GM12864 (cell line): Measurements from ENCODE around the gene PKLR.

Source experiments
- DNase-seq: peaks from one replicate; pipeline ENCODE4 v3.0.0-alpha.2; 2011; ENCODE audit warnings: low read depth
- H3K4me3 ChIP-seq: 2 replicates; pipeline ENCODE4 v1.5.1; 2011; ENCODE audit warnings: mild to moderate bottlenecking, low read depth, low read length, control low read depth
- TF ChIP-seq, protein P1 (sequence below): IDR thresholded peaks from 2 replicates; pipeline ENCODE4 v1.5.1; 2011; ENCODE audit warnings: low read depth, mild to moderate bottlenecking, moderate library complexity, low read length, control low read depth, inconsistent platforms; ENCODE audit errors: missing control alignments

PKLR gene

DNA sequence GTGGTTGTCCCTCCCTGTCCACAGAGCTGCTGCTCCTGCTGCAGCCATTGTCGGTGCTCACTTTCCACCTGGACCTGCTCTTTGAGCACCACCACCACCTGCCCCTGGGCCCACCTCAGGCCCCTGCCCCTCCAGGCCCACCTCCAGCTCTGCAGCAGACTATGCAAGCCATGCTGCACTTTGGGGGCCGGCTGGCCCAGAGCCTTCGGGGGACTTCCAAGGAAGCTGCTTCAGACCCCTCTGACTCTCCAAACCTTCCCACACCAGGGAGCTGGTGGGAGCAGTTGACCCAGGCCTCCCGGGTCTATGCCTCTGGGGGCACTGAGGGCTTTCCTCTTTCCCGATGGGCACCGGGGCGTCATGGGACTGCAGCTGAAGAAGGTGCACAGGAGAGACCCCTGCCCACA lies 25.4 kb upstream of the PKLR start:
- H3K4me3 ChIP-seq = no peak overlapping the region
- DNase-seq = no peak
- TF ChIP-seq, protein P1, sequence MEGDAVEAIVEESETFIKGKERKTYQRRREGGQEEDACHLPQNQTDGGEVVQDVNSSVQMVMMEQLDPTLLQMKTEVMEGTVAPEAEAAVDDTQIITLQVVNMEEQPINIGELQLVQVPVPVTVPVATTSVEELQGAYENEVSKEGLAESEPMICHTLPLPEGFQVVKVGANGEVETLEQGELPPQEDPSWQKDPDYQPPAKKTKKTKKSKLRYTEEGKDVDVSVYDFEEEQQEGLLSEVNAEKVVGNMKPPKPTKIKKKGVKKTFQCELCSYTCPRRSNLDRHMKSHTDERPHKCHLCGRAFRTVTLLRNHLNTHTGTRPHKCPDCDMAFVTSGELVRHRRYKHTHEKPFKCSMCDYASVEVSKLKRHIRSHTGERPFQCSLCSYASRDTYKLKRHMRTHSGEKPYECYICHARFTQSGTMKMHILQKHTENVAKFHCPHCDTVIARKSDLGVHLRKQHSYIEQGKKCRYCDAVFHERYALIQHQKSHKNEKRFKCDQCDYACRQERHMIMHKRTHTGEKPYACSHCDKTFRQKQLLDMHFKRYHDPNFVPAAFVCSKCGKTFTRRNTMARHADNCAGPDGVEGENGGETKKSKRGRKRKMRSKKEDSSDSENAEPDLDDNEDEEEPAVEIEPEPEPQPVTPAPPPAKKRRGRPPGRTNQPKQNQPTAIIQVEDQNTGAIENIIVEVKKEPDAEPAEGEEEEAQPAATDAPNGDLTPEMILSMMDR = no peak

DNA sequence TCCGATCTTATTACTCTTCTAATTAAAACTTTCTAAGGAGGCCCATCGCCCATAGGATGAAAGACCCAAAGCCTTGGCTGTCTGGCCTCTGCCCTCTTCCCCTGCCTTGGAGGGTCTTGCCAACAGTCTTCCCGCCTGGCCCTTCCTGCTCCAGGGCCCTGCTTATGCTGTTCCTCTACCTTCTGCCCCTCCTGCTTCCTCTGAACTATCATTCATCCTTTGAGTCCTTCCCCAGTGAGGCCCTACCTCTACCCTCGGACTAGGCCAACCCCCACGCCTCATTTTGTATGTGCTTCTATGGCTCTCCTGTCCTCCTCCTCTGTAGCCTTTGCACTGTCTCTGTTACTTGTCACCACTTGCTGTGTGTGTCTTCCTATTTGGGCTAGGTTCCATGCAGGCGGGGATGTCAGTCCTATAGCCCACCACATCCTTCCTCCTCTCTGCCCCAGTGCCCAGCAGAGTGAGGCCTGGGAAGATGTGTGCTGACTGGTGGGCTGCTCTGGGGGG lies 24.8 kb upstream of the PKLR start:
- no peak overlapping the region for H3K4me3 ChIP-seq
- DNase-seq = no peak
- TF ChIP-seq, protein P1 = no peak

DNA sequence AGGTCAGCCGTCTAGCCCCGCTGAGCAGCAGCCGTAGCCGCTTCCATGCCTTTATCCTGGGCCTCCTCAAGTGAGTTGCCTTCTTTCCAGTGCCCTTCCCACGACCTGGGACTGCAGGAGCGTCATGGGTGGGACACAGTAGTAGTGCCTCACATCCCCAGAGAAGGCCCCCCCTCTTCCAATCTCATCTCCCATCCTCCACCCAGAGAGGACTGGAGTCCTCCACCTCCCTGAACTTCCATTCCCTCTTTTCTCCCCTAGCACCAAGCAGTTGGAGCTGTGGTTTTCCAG lies 24.3 kb upstream of the PKLR start:
- DNase-seq = no peak
- peak overlapping the region; percentile 73 for H3K4me3 ChIP-seq
- TF ChIP-seq, protein P1 = no peak

DNA sequence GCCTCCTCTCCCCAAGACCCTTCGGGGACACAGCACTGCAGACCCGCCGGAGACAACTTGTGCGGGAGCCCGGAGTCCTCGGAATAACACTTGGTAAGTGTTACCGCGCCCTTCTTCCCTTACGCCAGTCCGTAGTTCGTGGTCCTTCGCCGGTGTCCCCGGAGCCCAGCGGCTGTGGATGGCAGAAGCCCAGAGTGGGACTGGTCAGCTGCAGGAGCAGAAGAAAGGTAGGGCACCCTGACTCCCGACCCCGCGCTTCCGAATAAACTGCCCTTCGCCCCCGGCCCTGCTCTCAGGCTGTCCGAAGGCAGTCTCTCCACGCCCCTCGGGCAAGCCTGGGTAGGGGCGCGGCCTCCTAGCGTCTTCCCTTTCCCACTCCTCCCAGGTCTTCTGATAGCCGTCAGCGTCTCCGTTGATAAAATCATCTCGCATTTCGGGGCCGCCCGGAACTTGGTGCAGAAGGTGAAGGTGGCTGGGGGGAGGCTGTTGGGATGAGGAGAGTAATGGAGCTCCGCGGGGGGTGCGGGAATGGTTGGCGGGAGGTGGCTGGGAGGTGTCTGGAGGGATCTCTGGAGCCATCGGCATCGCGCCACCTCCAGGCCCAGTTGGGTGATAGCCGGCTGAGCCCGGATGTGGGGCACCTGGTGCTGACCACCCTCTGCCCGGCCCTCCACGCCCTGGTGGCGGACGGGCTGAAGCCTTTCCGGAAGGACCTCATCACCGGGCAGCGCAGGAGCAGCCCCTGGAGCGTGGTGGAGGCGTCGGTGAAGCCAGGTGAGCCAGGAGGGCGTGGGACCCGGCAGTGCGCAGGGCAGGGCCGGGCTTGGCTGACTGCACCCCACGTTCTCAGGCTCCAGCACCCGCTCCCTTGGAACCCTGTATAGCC lies 23.7 kb upstream of the PKLR start:
- TF ChIP-seq, protein P1 = peak; percentile 47
- H3K4me3 ChIP-seq = peak overlapping the region; percentile 73
- no peak for DNase-seq

DNA sequence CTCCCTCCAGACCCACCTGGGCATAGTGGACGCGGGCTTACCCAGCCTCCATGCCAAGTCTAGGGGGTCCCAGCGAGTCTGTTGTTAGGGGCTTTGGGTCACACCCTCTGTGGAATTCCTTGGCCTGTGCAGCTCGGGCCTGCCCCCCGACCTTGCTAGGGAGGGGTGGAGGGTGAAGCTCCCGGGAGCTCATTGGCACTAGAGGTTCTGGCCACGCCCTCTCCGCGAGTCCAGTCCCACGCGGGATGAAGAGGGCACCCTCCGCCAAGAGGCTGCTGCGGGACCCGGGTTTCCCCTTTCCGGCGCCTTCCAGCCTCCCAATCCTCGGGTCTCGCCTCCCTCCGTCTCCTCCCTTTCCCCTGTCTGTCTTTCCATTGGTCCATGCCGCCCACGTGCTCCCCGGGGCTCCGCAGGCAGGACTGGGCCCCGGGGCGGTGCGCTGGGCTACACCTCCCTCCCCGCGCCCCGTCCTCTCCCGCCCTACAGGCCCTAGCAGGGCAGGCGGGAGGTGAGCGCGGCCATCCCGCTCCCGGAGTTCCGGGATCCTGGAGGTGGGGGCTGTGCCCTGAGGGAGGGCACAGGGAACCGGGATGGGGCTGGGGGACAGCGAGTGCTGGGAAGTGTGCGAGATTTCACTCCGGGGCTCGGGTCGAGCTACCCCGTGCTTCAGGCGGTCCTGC lies 22.9 kb upstream of the PKLR start:
- DNase-seq = peak; percentile 68
- TF ChIP-seq, protein P1 = peak; percentile 4
- peak overlapping the region; percentile 73 for H3K4me3 ChIP-seq

DNA sequence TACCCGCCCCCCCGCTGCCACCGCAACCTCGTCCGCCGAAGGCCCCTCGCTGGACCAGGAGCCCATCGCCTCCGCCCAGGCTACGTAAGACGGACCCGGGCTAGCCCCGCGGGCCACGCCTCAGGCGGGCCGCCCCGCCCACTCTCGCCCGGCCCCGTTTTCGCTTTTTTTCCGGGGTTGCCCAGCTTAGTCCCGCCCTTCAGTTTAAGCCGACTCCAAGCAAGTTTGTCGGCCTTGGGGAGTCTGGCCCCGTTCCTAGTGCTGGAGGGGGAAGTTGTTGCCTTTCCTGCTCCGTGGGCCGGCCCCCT lies 22.4 kb upstream of the PKLR start:
- H3K4me3 ChIP-seq = peak overlapping the region; percentile 73
- TF ChIP-seq, protein P1 = no peak
- peak; percentile 54 for DNase-seq
